ENCODE data around the gene TDRD1. TPM values are rescaled to one million over a fixed set of nuclear protein-coding genes. Genes with fewer than 3 reads are reported as not detected.

TDRD1 gene
- total and polyA plus RNA-seq, 10 of the 15 experiments (the other 5 are each of a cell fraction or from before 2014, with no cell fraction given): 0.03 to 0.04 TPM; not detected in 8

DNA sequence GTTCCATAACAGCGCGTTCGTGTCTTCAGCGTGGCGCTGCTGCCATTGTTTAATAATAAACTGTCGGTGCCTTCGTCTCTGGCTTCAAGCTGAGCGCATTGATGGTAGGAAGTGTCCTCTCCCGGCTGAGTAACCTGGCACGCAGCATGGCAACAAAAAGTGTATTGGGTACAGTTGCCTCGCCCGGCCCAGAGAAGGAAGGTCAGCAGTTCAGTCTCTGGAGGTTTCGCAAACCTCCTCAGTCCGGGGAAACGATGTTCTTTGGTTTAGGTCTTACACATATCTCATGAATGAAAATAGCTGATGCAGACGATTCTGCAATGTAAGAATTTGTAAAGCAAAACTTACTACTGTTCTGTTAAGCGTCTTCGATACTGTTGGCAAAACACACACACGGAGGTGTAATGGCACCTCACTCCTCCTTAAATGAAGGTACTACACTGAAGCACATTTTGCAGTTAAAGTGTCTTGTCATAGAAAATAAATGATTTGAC lies 4.4 kb upstream of the TDRD1 start:
- FAIRE-seq: no peak
- peak; percentile 17 for ATAC-seq
- in situ Hi-C loops (cut with MboI): loop anchor here (25.0 kb wide), 1 partner anchor 263 kb away; no protein-coding TSS in a partner anchor
- peak overlapping the region; percentile 95 for H3K4me2 ChIP-seq (ENCODE audit: control insufficient read depth, insufficient read depth)
- no peaks in the 10 kb centered on the region for H3K36me3 ChIP-seq (ENCODE audit: control insufficient read depth in 2 of 2, insufficient read depth in 2 of 2, low read length in 1 of 2)
- peak overlapping the region; percentile 91 for H3K4me3 ChIP-seq
- H3K9me3 ChIP-seq (replicated peaks; ENCODE audit: control insufficient read depth, insufficient read depth, low read length): no peaks in the 10 kb centered on the region
- ChIA-PET POLR2A (interaction anchor here (1.3 kb wide), 1 partner anchor 16 kb away, joined by 3 read pairs; no protein-coding TSS in a partner anchor), SMC1A (ENCODE audit: uncharacterized antibody, unreplicated experiment) (interaction anchor here (0.8 to 1.8 kb wide), 5 partner anchors 11 to 488 kb away, joined by 3 to 5 read pairs (median 3); no protein-coding TSS in a partner anchor), RAD21 (ENCODE audit: unreplicated experiment) (no interaction called here), CTCF (interaction anchor here (0.9 to 1.3 kb wide), 5 partner anchors 12 to 129 kb away, joined by 3 read pairs; no protein-coding TSS in a partner anchor)
- H3K9ac ChIP-seq (ENCODE audit: control insufficient read depth, insufficient read depth, low read length): peak overlapping the region; percentile 46
- 1% methylated on average over 19 of the region's 19 CpGs for WGBS (ENCODE audit: insufficient coverage, insufficient replicate concordance, low lambda C conversion rate, missing lambda C conversion rate)
- intact Hi-C loops (cut with micrococcal nuclease; ENCODE audit: unreplicated experiment): no loop called here
- no peak for DNase-seq (ENCODE audit: low read depth, low spot score)
- TF ChIP-seq PAX5 (IDR thresholded peaks at IDR 0.05; ENCODE audit: borderline replicate concordance, low read depth, low read length) (no peak), MEF2B (IDR thresholded peaks at IDR 0.05; ENCODE audit: partially characterized antibody, poor library complexity, severe bottlenecking) (peak; percentile 2), CBX5 (IDR thresholded peaks at IDR 0.05; ENCODE audit: low read depth) (no peak)
- peaks cover 4% of the 10 kb centered on the region for H3K4me1 ChIP-seq (ENCODE audit: control insufficient read depth, insufficient read depth, low read length)
- no peak overlapping the region for H3K27ac ChIP-seq (ENCODE audit: control insufficient read depth, insufficient read depth)
- peak overlapping the region; percentile 94 for H2AFZ ChIP-seq (ENCODE audit: control insufficient read depth, low read depth, low read length)
- H3K27me3 ChIP-seq (replicated peaks in 1 of 2; ENCODE audit: control insufficient read depth in 2 of 2, insufficient read depth in 2 of 2, low read length in 1 of 2): no peaks in the 10 kb centered on the region
- H4K20me1 ChIP-seq (ENCODE audit: control insufficient read depth, insufficient read depth): no peaks in the 10 kb centered on the region
- H3K79me2 ChIP-seq (ENCODE audit: control insufficient read depth, insufficient read depth, low read length): peaks cover 29% of the 10 kb centered on the region
- no TSS peak for BruUV-seq (replicated peaks)

DNA sequence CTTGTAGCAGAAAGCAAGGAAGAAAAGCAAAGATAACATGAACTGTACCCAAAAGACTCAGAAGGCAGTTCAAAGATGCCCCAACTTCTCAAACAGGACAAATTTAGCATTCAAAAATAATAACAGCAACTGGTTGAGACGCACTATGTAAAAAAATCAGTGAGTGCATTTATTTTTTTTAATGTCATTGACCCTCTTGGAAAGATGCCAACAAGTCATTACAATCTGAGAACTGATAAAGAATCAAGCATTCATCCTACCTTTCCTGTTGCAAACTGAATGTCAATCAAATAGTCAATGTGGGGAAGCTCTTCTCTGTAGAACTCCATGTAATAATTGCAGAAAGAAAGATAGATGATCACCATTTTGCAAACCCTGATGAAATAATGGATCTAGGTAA lies 3.5 kb upstream of the TDRD1 start:
- in situ Hi-C loops (cut with MboI): loop anchor here (25.0 kb wide), 1 partner anchor 262 kb away; no protein-coding TSS in a partner anchor
- H3K36me3 ChIP-seq (ENCODE audit: control insufficient read depth in 2 of 2, insufficient read depth in 2 of 2, low read length in 1 of 2): no peaks in the 10 kb centered on the region
- FAIRE-seq: no peak
- H4K20me1 ChIP-seq (ENCODE audit: control insufficient read depth, insufficient read depth): no peaks in the 10 kb centered on the region
- no peak for DNase-seq (ENCODE audit: low read depth, low spot score)
- no peak for ATAC-seq
- peaks cover 27% of the 10 kb centered on the region for H3K79me2 ChIP-seq (ENCODE audit: control insufficient read depth, insufficient read depth, low read length)
- H3K4me2 ChIP-seq (ENCODE audit: control insufficient read depth, insufficient read depth): no peak overlapping the region
- H3K27me3 ChIP-seq (replicated peaks in 1 of 2; ENCODE audit: control insufficient read depth in 2 of 2, insufficient read depth in 2 of 2, low read length in 1 of 2): no peaks in the 10 kb centered on the region
- no peak overlapping the region for H3K9ac ChIP-seq (ENCODE audit: control insufficient read depth, insufficient read depth, low read length)
- CTCF ChIA-PET: interaction anchor here (1.2 kb wide), 1 partner anchor 128 kb away, joined by 3 read pairs; no protein-coding TSS in a partner anchor
- no TSS peak for BruUV-seq (replicated peaks)
- 100% methylated on average over 1 of the region's 1 CpG for WGBS (ENCODE audit: insufficient coverage, insufficient replicate concordance, low lambda C conversion rate, missing lambda C conversion rate)
- SMC1A ChIA-PET (ENCODE audit: uncharacterized antibody, unreplicated experiment): interaction anchor here (1.1 kb wide), 1 partner anchor 13 kb away, joined by 4 read pairs; no protein-coding TSS in a partner anchor
- H3K4me1 ChIP-seq (ENCODE audit: control insufficient read depth, insufficient read depth, low read length): peaks cover 4% of the 10 kb centered on the region
- H2AFZ ChIP-seq (ENCODE audit: control insufficient read depth, low read depth, low read length): no peak overlapping the region
- intact Hi-C loops (cut with micrococcal nuclease; ENCODE audit: unreplicated experiment): no loop called here
- no peak overlapping the region for H3K4me3 ChIP-seq
- no peak overlapping the region for H3K27ac ChIP-seq (ENCODE audit: control insufficient read depth, insufficient read depth)
- no peaks in the 10 kb centered on the region for H3K9me3 ChIP-seq (replicated peaks; ENCODE audit: control insufficient read depth, insufficient read depth, low read length)
- POLR2A ChIA-PET: no interaction called here
- RAD21 ChIA-PET (ENCODE audit: unreplicated experiment): no interaction called here
- TF ChIP-seq USF2 (IDR thresholded peaks at IDR 0.05; ENCODE audit: borderline replicate concordance, low read depth, low read length) (no peak), POLR2AphosphoS5 (IDR thresholded peaks at IDR 0.05; ENCODE audit: low read length) (no peak), SMAD5 (IDR thresholded peaks at IDR 0.05; ENCODE audit: low read depth) (no peak), ZNF384 (IDR thresholded peaks at IDR 0.05; ENCODE audit: borderline replicate concordance, low read depth, low read length) (no peak), POLR2A (IDR thresholded peaks at IDR 0.05; ENCODE audit: low read depth, low read length) (no peak), TCF7 (IDR thresholded peaks at IDR 0.05; ENCODE audit: borderline replicate concordance) (no peak), FOXM1 (IDR thresholded peaks at IDR 0.05; ENCODE audit: low read depth, low read length) (no peak)
- TF ChIP-seq, protein P1, sequence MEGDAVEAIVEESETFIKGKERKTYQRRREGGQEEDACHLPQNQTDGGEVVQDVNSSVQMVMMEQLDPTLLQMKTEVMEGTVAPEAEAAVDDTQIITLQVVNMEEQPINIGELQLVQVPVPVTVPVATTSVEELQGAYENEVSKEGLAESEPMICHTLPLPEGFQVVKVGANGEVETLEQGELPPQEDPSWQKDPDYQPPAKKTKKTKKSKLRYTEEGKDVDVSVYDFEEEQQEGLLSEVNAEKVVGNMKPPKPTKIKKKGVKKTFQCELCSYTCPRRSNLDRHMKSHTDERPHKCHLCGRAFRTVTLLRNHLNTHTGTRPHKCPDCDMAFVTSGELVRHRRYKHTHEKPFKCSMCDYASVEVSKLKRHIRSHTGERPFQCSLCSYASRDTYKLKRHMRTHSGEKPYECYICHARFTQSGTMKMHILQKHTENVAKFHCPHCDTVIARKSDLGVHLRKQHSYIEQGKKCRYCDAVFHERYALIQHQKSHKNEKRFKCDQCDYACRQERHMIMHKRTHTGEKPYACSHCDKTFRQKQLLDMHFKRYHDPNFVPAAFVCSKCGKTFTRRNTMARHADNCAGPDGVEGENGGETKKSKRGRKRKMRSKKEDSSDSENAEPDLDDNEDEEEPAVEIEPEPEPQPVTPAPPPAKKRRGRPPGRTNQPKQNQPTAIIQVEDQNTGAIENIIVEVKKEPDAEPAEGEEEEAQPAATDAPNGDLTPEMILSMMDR (IDR thresholded peaks at IDR 0.05 in 2 of 3, conservative IDR thresholded peaks at IDR 0.05 in 1 of 3; ENCODE audit: control insufficient read depth in 2 of 3, extremely low read depth in 1 of 3, insufficient read depth in 1 of 3, low read depth in 3 of 3, low read length in 3 of 3): no peak
